A673 (cell line): Measurements from ENCODE around the gene E2F1. TPM values are rescaled to one million over a fixed set of nuclear protein-coding genes. Genes with fewer than 3 reads are reported as not detected.

Source experiments
- BruUV-seq: library from RNA; stranded (reverse); fragments of 400-500 nt; replicated peaks from 2 replicates; lab custom pipeline; 2021; lab: Mats Ljungman, UMichigan
- CTCF ChIA-PET: fragments of 300-600 bp; sonication (Branson Sonifier 250); formaldehyde crosslinking; loops from one replicate; lab custom pipeline; 2022; ENCODE audit warnings: antibody characterized with exemption; lab: Charles Lee
- POLR2A ChIA-PET: fragments of 300-600 bp; sonication (Branson Sonifier 250); formaldehyde crosslinking; loops from one replicate; lab custom pipeline; 2022; ENCODE audit warnings: antibody characterized with exemption; ENCODE audit not compliant: low non-redundant PET; lab: Charles Lee
- DNase-seq: peaks from one replicate; pipeline ENCODE4 v3.0.0-alpha.2; 2015; ENCODE audit warnings: low spot score
- H3K27ac ChIP-seq: fragments of 200-600 bp; sonication (generic); 2 replicates; pipeline ENCODE4 v1.5.1; 2016; ENCODE audit warnings: mixed run types, low read depth, mild to moderate bottlenecking, mixed read lengths, antibody characterized with exemption, low read length; ENCODE audit not compliant: poor library complexity, severe bottlenecking
- H3K27me3 ChIP-seq: fragments of 200-600 bp; sonication (generic); replicated peaks from 2 replicates; pipeline ENCODE4 v1.6.1; 2017; ENCODE audit warnings: mixed run types, low read depth, mild to moderate bottlenecking, mixed read lengths, antibody characterized with exemption, low read length; ENCODE audit not compliant: insufficient read depth, poor library complexity
- H3K36me3 ChIP-seq: fragments of 200-600 bp; sonication (generic); 2 replicates; pipeline ENCODE4 v1.6.1; 2016; ENCODE audit warnings: mixed run types, mild to moderate bottlenecking, mixed read lengths, antibody characterized with exemption, low read length; ENCODE audit not compliant: insufficient read depth, poor library complexity, severe bottlenecking
- H3K4me1 ChIP-seq: fragments of 200-600 bp; sonication (generic); 2 replicates; pipeline ENCODE4 v1.6.1; 2017; ENCODE audit warnings: mixed run types, mild to moderate bottlenecking, mixed read lengths, antibody characterized with exemption, low read length; ENCODE audit not compliant: insufficient read depth, poor library complexity, severe bottlenecking
- H3K4me3 ChIP-seq: fragments of 200-600 bp; sonication (generic); 2 replicates; pipeline ENCODE4 v1.5.1; 2016; ENCODE audit warnings: low read depth, mixed run types, mild to moderate bottlenecking, mixed read lengths, low read length; ENCODE audit not compliant: poor library complexity, severe bottlenecking
- H3K9me3 ChIP-seq: fragments of 200-600 bp; sonication (generic); 2 replicates; pipeline ENCODE4 v1.6.1; 2016; ENCODE audit warnings: mixed run types, low read depth, mild to moderate bottlenecking, mixed read lengths, antibody characterized with exemption, low read length; ENCODE audit not compliant: poor library complexity, severe bottlenecking
- CTCF ChIP-seq: fragments of 300-800, 200-600 bp; sonication (generic); conservative IDR thresholded peaks from 2 replicates; pipeline ENCODE4 v1.5.1; 2017; ENCODE audit warnings: low read depth, mild to moderate bottlenecking, antibody characterized with exemption, low read length, moderate library complexity, mixed read lengths
- EZH2 ChIP-seq: fragments of 200-600 bp; sonication (generic); IDR thresholded peaks from 2 replicates; pipeline ENCODE4 v1.6.1; 2017; ENCODE audit warnings: borderline replicate concordance, low read depth, mild to moderate bottlenecking, mixed read lengths, antibody characterized with exemption, low read length; ENCODE audit not compliant: poor library complexity, severe bottlenecking
- intact Hi-C: fragments of 100-400 bp; cut with micrococcal nuclease; formaldehyde crosslinking; loops from one replicate; pipeline ENCODE4 v1.10.0; 2022; ENCODE audit not compliant: unreplicated experiment
- total RNA-seq: library from RNA; stranded (reverse); gene quantifications from 2 replicates; pipeline ENCODE4 v1.2.3, GENCODE V29; 2021

The E2F1 gene
- total RNA-seq, 1 experiment from 2014 or later: 86.0 TPM

GRCh38 chr20:33629979-33630378, 56.2 kb downstream of the E2F1 start:
- H3K4me3 ChIP-seq: no peak overlapping the region
- peaks cover 4% of the 10 kb centered on the region for H3K36me3 ChIP-seq
- no peaks in the 10 kb centered on the region for H3K27me3 ChIP-seq
- DNase-seq: no peak
- CTCF ChIA-PET: no interaction called here
- BruUV-seq: no TSS peak
- no peak overlapping the region for H3K27ac ChIP-seq
- TF ChIP-seq CTCF: no peak
- TF ChIP-seq EZH2: no peak
- no peaks in the 10 kb centered on the region for H3K9me3 ChIP-seq
- no peaks in the 10 kb centered on the region for H3K4me1 ChIP-seq
- intact Hi-C loops: no loop called here
- POLR2A ChIA-PET: no interaction called here

DNA sequence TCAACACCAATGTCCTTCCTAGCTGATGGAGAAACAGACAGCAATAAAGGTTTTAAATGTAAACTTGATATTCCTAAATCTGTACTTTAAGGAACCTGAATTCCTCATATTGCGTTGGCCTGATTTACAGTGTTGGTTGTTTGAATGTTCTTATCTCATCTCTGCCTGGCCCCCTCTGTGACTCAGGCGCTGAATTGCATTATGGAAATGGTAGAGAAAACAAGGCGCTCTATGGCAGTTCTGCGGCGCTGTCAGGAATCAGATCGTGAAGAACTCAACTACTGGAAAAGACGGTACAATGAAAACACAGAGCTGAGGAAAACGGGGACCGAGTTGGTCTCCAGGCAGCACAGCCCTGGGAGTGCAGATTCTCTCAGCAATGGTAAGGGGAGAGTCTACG, 56.7 kb downstream of the E2F1 start:
- ChIA-PET CTCF (no interaction called here), POLR2A (no interaction called here)
- H3K4me3 ChIP-seq: no peak overlapping the region
- peaks cover 4% of the 10 kb centered on the region for H3K36me3 ChIP-seq
- H3K27ac ChIP-seq: no peak overlapping the region
- TF ChIP-seq CTCF (no peak), EZH2 (no peak)
- H3K9me3 ChIP-seq: no peaks in the 10 kb centered on the region
- DNase-seq: no peak
- intact Hi-C loops: no loop called here
- no peaks in the 10 kb centered on the region for H3K27me3 ChIP-seq
- no peaks in the 10 kb centered on the region for H3K4me1 ChIP-seq
- no TSS peak for BruUV-seq

DNA sequence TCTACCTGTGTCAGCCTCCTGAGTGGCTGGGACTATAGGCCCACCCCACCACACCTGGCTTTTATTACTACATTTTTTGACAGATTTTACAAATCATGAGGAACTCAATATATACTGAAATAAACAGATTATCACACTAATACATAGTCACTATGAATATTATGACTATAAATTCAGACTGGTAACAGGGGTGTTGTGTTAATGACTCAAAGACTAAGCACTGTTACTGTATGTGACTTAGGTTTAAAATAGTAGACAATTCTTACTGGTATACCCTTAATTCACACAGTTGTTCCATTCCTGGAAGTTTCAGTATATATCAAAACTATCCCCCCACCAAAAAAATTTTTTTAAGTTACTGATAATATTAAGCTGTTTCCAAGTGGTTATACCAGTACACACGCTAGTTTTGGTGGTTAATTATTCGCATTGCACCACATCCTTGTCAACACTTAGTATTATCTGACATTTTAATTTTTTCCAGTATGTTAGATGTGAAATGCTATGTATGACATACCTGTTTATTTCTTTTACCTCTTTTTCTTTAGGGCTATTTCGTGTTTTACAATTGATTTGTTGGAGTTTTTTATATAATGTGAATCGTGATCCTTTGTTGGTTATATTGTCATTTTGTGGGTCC, 58.5 kb downstream of the E2F1 start:
- no peaks in the 10 kb centered on the region for H3K4me1 ChIP-seq
- ChIA-PET CTCF (no interaction called here), POLR2A (no interaction called here)
- DNase-seq: no peak
- intact Hi-C loops: no loop called here
- H3K9me3 ChIP-seq: no peaks in the 10 kb centered on the region
- H3K4me3 ChIP-seq: no peak overlapping the region
- no peak overlapping the region for H3K27ac ChIP-seq
- BruUV-seq: no TSS peak
- H3K27me3 ChIP-seq: no peaks in the 10 kb centered on the region
- no peak for TF ChIP-seq EZH2
- no peak for TF ChIP-seq CTCF
- peaks cover 6% of the 10 kb centered on the region for H3K36me3 ChIP-seq
